HL-60 (cell line): Measurements from ENCODE around the gene TMSB10.

Experiments
- SPI1 ChIP-seq: IDR thresholded peaks from 2 replicates; pipeline ENCODE4 v1.6.1; 2012; ENCODE audit warnings: low read depth, mild to moderate bottlenecking, borderline replicate concordance
- TF ChIP-seq, protein P1 (sequence below): IDR thresholded peaks from one replicate; pipeline ENCODE4 v1.5.1; 2011; ENCODE audit warnings: low read length, control low read depth, inconsistent platforms; ENCODE audit not compliant: insufficient read depth

DNA sequence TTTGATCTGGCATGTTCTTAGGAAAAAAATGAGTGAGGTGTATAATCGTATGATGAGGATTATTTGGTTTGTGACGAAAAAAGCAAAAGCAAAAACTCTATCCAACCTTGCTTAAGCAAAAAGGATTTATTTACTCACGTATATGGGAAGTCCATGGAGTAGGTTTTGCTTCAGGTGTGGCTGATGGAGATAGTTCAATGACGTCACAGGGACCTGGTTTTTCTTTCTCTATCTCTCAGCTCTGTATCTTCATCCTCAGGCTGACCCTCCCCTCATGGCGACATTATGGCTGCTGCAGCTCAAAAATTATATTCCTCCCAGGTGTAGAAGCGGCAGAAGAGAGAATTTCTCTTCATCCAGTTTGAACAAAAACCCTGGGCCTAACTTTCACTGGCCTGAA, 8.9 kb downstream of the TMSB10 start:
- TF ChIP-seq, protein P1, sequence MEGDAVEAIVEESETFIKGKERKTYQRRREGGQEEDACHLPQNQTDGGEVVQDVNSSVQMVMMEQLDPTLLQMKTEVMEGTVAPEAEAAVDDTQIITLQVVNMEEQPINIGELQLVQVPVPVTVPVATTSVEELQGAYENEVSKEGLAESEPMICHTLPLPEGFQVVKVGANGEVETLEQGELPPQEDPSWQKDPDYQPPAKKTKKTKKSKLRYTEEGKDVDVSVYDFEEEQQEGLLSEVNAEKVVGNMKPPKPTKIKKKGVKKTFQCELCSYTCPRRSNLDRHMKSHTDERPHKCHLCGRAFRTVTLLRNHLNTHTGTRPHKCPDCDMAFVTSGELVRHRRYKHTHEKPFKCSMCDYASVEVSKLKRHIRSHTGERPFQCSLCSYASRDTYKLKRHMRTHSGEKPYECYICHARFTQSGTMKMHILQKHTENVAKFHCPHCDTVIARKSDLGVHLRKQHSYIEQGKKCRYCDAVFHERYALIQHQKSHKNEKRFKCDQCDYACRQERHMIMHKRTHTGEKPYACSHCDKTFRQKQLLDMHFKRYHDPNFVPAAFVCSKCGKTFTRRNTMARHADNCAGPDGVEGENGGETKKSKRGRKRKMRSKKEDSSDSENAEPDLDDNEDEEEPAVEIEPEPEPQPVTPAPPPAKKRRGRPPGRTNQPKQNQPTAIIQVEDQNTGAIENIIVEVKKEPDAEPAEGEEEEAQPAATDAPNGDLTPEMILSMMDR: no peak
- TF ChIP-seq SPI1: no peak
